CD14-positive monocyte (primary cell): Measurements from ENCODE around the gene MLLT10. TPM values are rescaled to one million over a fixed set of nuclear protein-coding genes. Genes with fewer than 3 reads are reported as not detected.

Experiments used
- DNase-seq, 3 donors: peaks; one replicate each; pipeline ENCODE4 v3.0.0-alpha.2; 2011 to 2022
- H2AFZ ChIP-seq: 2 replicates; pipeline ENCODE4 v1.6.0; 2012; ENCODE audit warnings: mild to moderate bottlenecking, low read depth, low read length, inconsistent platforms; ENCODE audit not compliant: insufficient read depth, poor library complexity, severe bottlenecking
- H3K27ac ChIP-seq, 2 donors: 1 replicate in 1 of 2; 2 replicates in 1 of 2; pipeline ENCODE4 v1.5.1; 2012 to 2013; ENCODE audit warnings: low read length in 2 of 2, control low read depth in 1 of 2, inconsistent platforms in 1 of 2, low read depth in 1 of 2, mild to moderate bottlenecking in 1 of 2
- H3K27me3 ChIP-seq, 2 donors: one replicate each; pipeline versions ENCODE4 v1.6.0 to v1.6.1; 2011 to 2013; ENCODE audit warnings: low read length in 2 of 2; ENCODE audit not compliant: control insufficient read depth in 2 of 2, insufficient read depth in 2 of 2
- H3K36me3 ChIP-seq, 2 donors: replicated peaks in 1 of 2; 1 replicate in 1 of 2; 2 replicates in 1 of 2; pipeline versions ENCODE4 v1.5.1 to v1.6.1; 2012 to 2013; ENCODE audit warnings: low read length in 2 of 2, control low read depth in 1 of 2, inconsistent platforms in 1 of 2, mild to moderate bottlenecking in 1 of 2; ENCODE audit not compliant: insufficient read depth in 2 of 2, control insufficient read depth in 1 of 2
- H3K4me1 ChIP-seq, 2 donors: 1 replicate in 1 of 2; 2 replicates in 1 of 2; pipeline versions ENCODE4 v1.5.1 to v1.6.1; 2012 to 2013; ENCODE audit warnings: low read length in 2 of 2, control low read depth in 1 of 2, inconsistent platforms in 1 of 2, mild to moderate bottlenecking in 1 of 2, moderate library complexity in 1 of 2; ENCODE audit not compliant: insufficient read depth in 2 of 2, control insufficient read depth in 1 of 2
- H3K4me2 ChIP-seq: replicated peaks from 2 replicates; pipeline ENCODE3; 2012; ENCODE audit warnings: low read length, moderate library complexity, mild to moderate bottlenecking; ENCODE audit not compliant: poor library complexity, severe bottlenecking; ENCODE audit errors: extremely low read depth
- H3K4me3 ChIP-seq, 3 experiments: fragments of 200-600 bp in 1 of 3; sonication (generic) in 1 of 3; replicated peaks in 1 of 3; 1 replicate in 2 of 3; 2 replicates in 1 of 3; pipeline ENCODE4 v1.5.1; 2011 to 2013; ENCODE audit warnings: low read length in 3 of 3, mild to moderate bottlenecking in 3 of 3, control low read depth in 2 of 3, low read depth in 2 of 3, inconsistent platforms in 1 of 3, moderate library complexity in 1 of 3
- H3K79me2 ChIP-seq: 2 replicates; pipeline ENCODE4 v1.6.0; 2012; ENCODE audit warnings: mild to moderate bottlenecking, control low read depth, inconsistent platforms, low read length, moderate library complexity; ENCODE audit not compliant: insufficient read depth
- H3K9ac ChIP-seq: 2 replicates; pipeline ENCODE4 v1.6.0; 2017; ENCODE audit warnings: low read length, mild to moderate bottlenecking; ENCODE audit not compliant: insufficient read depth, poor library complexity, severe bottlenecking
- H3K9me3 ChIP-seq, 2 donors: replicated peaks in 1 of 2; 1 replicate in 1 of 2; 2 replicates in 1 of 2; pipeline versions ENCODE4 v1.5.1 to v1.6.1; 2012 to 2013; ENCODE audit warnings: low read length in 2 of 2, control low read depth in 1 of 2; ENCODE audit not compliant: control insufficient read depth in 1 of 2, insufficient read depth in 1 of 2
- H4K20me1 ChIP-seq: 2 replicates; pipeline ENCODE4 v1.6.0; 2012; ENCODE audit warnings: mild to moderate bottlenecking, low read length, control low read depth, moderate library complexity; ENCODE audit not compliant: insufficient read depth
- H3K27ac Mint-ChIP-seq, 7 donors: one replicate each; pipeline ENCODE4 v1.8.0; 2020; ENCODE audit warnings: mild to moderate bottlenecking in 7 of 7, mixed read lengths in 7 of 7, moderate library complexity in 6 of 7, inconsistent platforms in 2 of 7
- H3K27me3 Mint-ChIP-seq, 3 donors: one replicate each; pipeline ENCODE4 v1.8.0; 2021 to 2022; ENCODE audit warnings: low read depth in 3 of 3, mild to moderate bottlenecking in 3 of 3, mixed read lengths in 3 of 3, moderate library complexity in 3 of 3, inconsistent platforms in 1 of 3
- H3K36me3 Mint-ChIP-seq, 2 donors: one replicate each; pipeline ENCODE4 v1.8.0; 2020; ENCODE audit warnings: mixed read lengths in 2 of 2, inconsistent platforms in 1 of 2, mild to moderate bottlenecking in 1 of 2
- H3K4me1 Mint-ChIP-seq: one replicate; pipeline ENCODE4 v1.8.0; 2020; ENCODE audit warnings: mild to moderate bottlenecking, mixed read lengths
- H3K4me3 Mint-ChIP-seq, 2 donors: one replicate each; pipeline ENCODE4 v1.8.0; 2020; ENCODE audit warnings: mild to moderate bottlenecking in 2 of 2, mixed read lengths in 2 of 2, moderate library complexity in 1 of 2
- H3K9me3 Mint-ChIP-seq, 7 donors: one replicate each; pipeline ENCODE4 v1.8.0; 2020 to 2022; ENCODE audit warnings: mixed read lengths in 7 of 7, mild to moderate bottlenecking in 6 of 7, moderate library complexity in 6 of 7, inconsistent platforms in 2 of 7
- WGBS: methylation state at CpG from one replicate; pipeline ENCODE4 v1.1.5; 2013; ENCODE audit warnings: missing lambda C conversion rate; ENCODE audit not compliant: insufficient coverage; 5-methylcytosine and 5-hydroxymethylcytosine counted together
- intact Hi-C, 2 donors: fragments of 100-400 bp; cut with micrococcal nuclease; formaldehyde crosslinking; loops; one replicate each; pipeline versions ENCODE4 v1.15.0 to v1.15.1; 2023
- polyA plus RNA-seq, 3 donors: library from polyadenylated mRNA; depleted of rRNA in 1 of 3; unstranded in 2 of 3; stranded (reverse) in 1 of 3; fragments of 300-500 nt in 2 of 3; fragments of >200 nt in 1 of 3; fragmentation: Illumina TruSeq in 2 of 3; gene quantifications; 1 replicate in 2 of 3; 2 replicates in 1 of 3; pipeline ENCODE4 v1.2.3, GENCODE V29; 2012 to 2021
- TF ChIP-seq, protein P1 (sequence below): fragments of 200-600 bp; IDR thresholded peaks from one replicate; pipeline ENCODE4 v1.8.0; 2022; ENCODE audit warnings: antibody characterized with exemption, mild to moderate bottlenecking

MLLT10 gene
- polyA plus RNA-seq, 3 donors, result 4.9 to 39.1 (median 7.5) TPM

DNA sequence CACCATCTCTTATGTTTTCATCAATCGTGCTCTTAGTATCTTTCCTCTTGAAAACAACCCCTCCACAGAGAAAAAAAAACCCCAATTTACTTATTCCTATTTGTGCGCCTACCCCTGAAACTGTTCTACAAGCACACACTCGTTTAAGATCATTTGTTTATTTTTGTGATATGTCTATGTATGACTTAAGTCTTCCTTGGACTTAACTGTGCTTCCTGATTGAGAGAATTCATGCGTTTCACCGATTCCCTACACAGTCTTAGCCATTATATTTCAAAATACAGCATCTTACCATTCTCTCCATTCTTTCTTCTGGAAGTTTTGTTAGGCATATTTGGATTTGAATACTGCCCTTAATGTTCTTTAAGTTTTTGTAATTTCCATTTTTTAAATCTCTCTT is 159.4 kb downstream of the MLLT10 start:
- peaks cover 0 to 2% (median 0%) of the 10 kb centered on the region in 3 donors for H3K27me3 Mint-ChIP-seq
- Histone ChIP-seq H3K27ac (no peak overlapping the region), H3K36me3 (peaks cover 40 to 67% of the 10 kb centered on the region in 2 donors), H3K9ac (no peak overlapping the region), H2AFZ (no peak overlapping the region), H3K9me3 (no peaks in the 10 kb centered on the region), H3K4me1 (no peaks in the 10 kb centered on the region), H3K4me3 (no peak overlapping the region), H3K4me2 (no peak overlapping the region), H3K27me3 (no peaks in the 10 kb centered on the region), H4K20me1 (no peaks in the 10 kb centered on the region), H3K79me2 (peaks cover 6% of the 10 kb centered on the region)
- H3K36me3 Mint-ChIP-seq, result peaks cover 61 to 73% of the 10 kb centered on the region in 2 donors
- TF ChIP-seq, protein P1, sequence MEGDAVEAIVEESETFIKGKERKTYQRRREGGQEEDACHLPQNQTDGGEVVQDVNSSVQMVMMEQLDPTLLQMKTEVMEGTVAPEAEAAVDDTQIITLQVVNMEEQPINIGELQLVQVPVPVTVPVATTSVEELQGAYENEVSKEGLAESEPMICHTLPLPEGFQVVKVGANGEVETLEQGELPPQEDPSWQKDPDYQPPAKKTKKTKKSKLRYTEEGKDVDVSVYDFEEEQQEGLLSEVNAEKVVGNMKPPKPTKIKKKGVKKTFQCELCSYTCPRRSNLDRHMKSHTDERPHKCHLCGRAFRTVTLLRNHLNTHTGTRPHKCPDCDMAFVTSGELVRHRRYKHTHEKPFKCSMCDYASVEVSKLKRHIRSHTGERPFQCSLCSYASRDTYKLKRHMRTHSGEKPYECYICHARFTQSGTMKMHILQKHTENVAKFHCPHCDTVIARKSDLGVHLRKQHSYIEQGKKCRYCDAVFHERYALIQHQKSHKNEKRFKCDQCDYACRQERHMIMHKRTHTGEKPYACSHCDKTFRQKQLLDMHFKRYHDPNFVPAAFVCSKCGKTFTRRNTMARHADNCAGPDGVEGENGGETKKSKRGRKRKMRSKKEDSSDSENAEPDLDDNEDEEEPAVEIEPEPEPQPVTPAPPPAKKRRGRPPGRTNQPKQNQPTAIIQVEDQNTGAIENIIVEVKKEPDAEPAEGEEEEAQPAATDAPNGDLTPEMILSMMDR, result no peak
- H3K4me1 Mint-ChIP-seq, result no peaks in the 10 kb centered on the region
- H3K4me3 Mint-ChIP-seq, result no peak overlapping the region
- DNase-seq, result no peak
- no CpG with 5 or more reads among the region's 5 CpGs for WGBS
- peaks cover 0 to 3% (median 0%) of the 10 kb centered on the region in 7 donors for H3K9me3 Mint-ChIP-seq
- intact Hi-C loops, result no loop called here
- no peak overlapping the region for H3K27ac Mint-ChIP-seq

DNA sequence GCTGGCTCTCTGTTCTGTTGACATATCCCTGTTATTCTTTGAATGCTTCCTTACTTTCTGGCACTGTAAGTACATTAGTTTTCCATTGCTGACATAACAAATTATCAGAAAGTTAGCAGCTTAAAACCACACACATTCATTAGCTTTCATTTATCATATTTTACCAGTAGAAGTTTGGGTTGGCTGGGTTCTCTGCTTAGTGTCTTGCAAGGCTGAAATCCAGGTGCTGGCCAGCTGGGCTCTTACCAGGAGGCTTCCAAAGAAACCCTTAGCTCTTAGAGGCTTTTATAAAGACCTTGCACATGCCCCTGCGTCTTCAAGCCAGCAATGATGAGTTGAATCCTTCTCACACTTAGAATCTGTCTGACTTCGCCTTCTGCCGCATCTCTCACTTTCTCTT is 160.6 kb downstream of the MLLT10 start:
- Histone ChIP-seq H4K20me1 (no peaks in the 10 kb centered on the region), H3K36me3 (peaks cover 39 to 70% of the 10 kb centered on the region in 2 donors), H3K27me3 (no peaks in the 10 kb centered on the region), H3K9ac (no peak overlapping the region), H2AFZ (no peak overlapping the region), H3K4me3 (no peak overlapping the region), H3K4me1 (no peaks in the 10 kb centered on the region), H3K4me2 (no peak overlapping the region), H3K79me2 (peaks cover 11% of the 10 kb centered on the region), H3K27ac (no peak overlapping the region), H3K9me3 (peaks cover 5% of the 10 kb centered on the region in 2 donors)
- TF ChIP-seq, protein P1, result no peak
- intact Hi-C loops, result no loop called here
- no peak overlapping the region for H3K4me3 Mint-ChIP-seq
- H3K4me1 Mint-ChIP-seq, result no peaks in the 10 kb centered on the region
- peaks cover 63 to 82% of the 10 kb centered on the region in 2 donors for H3K36me3 Mint-ChIP-seq
- peaks cover 0 to 2% (median 0%) of the 10 kb centered on the region in 3 donors for H3K27me3 Mint-ChIP-seq
- H3K9me3 Mint-ChIP-seq, result peaks cover 6 to 10% (median 9%) of the 10 kb centered on the region in 7 donors
- 100% methylated on average over 3 of the region's 3 CpGs for WGBS
- peak overlapping the region in 2 of 7 donors; percentile 16 to 57 for H3K27ac Mint-ChIP-seq
- DNase-seq, result no peak
